ENCODE results near the gene FBLN2.

- TF ChIP-seq, protein P1, sequence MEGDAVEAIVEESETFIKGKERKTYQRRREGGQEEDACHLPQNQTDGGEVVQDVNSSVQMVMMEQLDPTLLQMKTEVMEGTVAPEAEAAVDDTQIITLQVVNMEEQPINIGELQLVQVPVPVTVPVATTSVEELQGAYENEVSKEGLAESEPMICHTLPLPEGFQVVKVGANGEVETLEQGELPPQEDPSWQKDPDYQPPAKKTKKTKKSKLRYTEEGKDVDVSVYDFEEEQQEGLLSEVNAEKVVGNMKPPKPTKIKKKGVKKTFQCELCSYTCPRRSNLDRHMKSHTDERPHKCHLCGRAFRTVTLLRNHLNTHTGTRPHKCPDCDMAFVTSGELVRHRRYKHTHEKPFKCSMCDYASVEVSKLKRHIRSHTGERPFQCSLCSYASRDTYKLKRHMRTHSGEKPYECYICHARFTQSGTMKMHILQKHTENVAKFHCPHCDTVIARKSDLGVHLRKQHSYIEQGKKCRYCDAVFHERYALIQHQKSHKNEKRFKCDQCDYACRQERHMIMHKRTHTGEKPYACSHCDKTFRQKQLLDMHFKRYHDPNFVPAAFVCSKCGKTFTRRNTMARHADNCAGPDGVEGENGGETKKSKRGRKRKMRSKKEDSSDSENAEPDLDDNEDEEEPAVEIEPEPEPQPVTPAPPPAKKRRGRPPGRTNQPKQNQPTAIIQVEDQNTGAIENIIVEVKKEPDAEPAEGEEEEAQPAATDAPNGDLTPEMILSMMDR (IDR thresholded peaks at IDR 0.05), result no peak
- TF ChIP-seq POLR2AphosphoS5 (IDR thresholded peaks at IDR 0.05; ENCODE audit: low read depth, low read length) (no peak), USF2 (IDR thresholded peaks at IDR 0.05; ENCODE audit: borderline replicate concordance, low read depth, low read length) (no peak), YY1 (IDR thresholded peaks at IDR 0.05; ENCODE audit: low read depth) (no peak), CHD2 (IDR thresholded peaks at IDR 0.05; ENCODE audit: low read length, partially characterized antibody) (no peak), NFIC (IDR thresholded peaks at IDR 0.05; ENCODE audit: borderline replicate concordance) (no peak), TEAD4 (IDR thresholded peaks at IDR 0.05; ENCODE audit: borderline replicate concordance, insufficient read depth) (no peak), MXI1 (IDR thresholded peaks at IDR 0.05; ENCODE audit: low read depth, low read length) (no peak), RAD21 (IDR thresholded peaks at IDR 0.05; ENCODE audit: low read length) (no peak), NRF1 (IDR thresholded peaks at IDR 0.05; ENCODE audit: low read depth, low read length) (no peak)
- TF ChIP-seq, protein P2, sequence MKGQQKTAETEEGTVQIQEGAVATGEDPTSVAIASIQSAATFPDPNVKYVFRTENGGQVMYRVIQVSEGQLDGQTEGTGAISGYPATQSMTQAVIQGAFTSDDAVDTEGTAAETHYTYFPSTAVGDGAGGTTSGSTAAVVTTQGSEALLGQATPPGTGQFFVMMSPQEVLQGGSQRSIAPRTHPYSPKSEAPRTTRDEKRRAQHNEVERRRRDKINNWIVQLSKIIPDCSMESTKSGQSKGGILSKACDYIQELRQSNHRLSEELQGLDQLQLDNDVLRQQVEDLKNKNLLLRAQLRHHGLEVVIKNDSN (IDR thresholded peaks at IDR 0.05; ENCODE audit: borderline replicate concordance, low read depth), result no peak
Observed at GRCh38 chr3:13638927-13639326, 90.0 kb downstream of the FBLN2 start.

All from SK-N-SH (cell line).